ENCODE results near the gene ZNF428.
A peak's percentile ranks its signal among the peaks of the same experiment; 100 is the strongest.
"Not testable (repeated sequence)": the region's sequence is repeated elsewhere in the genome, so short reads cannot be mapped to it uniquely, and the experiment has no call there.

Gene ZNF428

DNA sequence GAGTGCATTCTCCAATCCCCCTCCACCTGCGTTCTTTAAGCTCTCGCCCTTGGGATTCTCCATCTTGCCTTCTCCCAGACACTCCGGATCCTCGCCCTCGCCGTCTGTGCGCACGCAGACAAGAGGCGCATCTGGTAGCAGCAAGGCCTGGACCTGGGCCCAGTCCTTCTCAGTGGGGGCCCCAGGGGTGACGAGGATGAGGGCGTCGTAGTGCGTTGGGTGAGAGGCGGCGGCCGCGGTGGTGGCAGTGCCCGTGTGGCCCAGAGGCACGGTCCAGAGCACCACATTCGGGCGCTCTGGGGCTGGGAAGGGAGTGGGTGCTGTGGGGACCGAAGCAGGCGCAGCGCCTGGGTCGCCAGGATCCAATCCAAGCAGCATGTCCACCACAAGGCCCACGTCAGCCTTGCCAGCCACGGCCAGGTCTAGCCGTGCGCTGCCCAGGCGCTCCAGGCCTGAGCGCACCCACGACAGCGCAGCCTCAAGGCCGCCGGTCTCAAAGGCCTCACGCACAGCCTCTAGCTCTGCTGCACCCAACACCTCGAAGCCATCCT lies 26.6 kb downstream of the ZNF428 start:
- DNase-seq (ENCODE audit: low spot score) = no peak

DNA sequence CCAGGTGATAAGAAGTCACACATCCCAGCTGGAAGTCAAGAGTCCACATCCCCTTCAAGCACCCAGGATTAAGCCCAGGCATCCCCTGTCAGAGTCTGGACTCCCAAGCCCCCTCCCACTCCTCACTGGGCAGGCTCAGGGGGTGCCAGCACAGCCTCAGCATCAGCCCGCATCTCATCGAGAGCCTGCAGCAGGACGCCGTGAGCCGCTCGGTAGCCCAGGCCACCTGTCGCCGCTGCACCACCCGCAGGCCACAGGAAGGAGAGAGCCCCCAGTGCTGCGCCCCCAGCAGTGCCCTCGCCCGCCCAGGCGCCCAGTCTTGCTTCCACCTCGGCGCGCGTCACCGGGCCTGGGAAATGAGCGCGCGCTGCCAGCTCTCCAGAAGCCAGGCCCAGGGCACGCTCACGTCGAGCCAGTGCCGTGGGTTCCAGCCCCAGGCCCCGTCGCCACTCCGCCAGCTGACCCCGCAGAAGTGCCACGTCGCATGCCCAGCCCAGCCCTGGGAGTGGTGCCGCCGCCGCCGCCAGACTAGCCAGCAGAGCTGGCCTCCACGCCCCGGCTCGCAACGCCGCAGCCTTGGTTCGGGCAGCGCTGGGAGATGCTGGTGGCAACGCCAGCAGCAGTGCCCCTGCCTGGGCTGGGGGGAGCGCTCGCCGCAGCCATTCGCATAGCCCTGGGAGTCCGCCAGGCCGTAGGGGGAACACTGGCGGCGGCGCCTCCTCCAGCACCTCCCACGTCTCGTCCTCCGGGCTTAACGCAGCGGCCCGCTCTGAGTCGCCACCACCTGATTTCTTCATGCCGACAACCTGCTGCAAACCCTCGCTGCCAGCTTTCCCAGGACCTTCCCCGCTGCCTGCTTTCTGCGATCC lies 27.3 kb downstream of the ZNF428 start:
- no peak for DNase-seq (ENCODE audit: low spot score)

DNA sequence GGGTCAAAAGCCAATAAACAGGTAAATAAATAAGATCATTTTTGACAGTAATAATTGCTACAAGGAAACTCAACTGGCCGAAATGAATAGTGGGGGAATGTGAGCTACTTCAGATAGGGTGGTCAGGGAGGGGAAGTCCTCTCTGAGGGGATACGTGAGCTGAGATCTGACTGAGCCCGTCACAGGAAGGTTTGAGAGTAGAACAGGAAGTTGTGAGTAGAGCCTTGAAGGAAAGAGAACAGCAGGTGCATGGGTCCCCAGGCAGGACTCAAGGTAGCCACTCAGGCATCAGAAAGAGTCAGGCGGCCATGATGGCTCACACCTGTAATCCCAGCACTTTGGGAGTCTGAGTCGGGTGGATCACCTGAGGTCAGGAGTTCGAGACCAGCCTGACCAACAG lies 29.8 kb downstream of the ZNF428 start:
- no peak for DNase-seq (ENCODE audit: low spot score)

DNA sequence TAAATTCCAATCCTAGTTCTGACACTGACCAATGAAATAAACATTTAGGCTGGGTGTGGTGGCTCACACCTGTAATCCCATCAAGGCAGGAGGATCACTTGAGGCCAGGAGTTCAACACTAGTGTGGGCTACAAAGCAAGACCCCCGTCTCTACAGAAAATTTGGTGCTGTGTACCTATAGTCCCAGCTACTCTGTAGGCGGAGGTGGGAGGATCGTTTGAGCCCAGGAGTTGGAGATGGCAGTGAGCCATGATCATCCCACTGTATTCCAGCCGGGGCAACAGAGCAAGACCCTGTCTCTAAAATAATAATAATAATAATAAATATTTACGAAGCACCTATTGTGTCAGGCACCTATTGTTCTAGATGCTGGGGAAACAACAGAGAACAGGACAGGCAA lies 30.2 kb downstream of the ZNF428 start:
- DNase-seq (ENCODE audit: low spot score) = no peak

DNA sequence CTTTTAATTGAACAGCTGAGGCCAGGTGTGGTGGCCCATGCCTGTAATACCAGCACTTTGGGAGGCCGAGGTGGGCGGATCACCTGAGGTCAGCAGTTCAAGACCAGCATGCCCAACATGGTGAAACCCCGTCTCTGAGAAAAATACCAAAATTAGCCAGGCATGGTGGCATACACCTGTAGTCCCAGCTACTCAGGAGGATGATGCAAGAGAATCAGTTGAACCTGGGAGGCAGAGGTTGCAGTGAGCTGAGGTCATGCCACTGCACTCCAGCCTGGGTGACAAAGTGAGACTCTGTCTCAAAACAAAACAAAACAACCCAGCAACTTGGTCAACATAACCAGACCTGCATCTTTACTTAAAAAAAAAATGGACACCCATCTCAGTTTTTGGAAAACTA lies 32.4 kb downstream of the ZNF428 start:
- DNase-seq (ENCODE audit: low spot score) = not testable (repeated sequence)

DNA sequence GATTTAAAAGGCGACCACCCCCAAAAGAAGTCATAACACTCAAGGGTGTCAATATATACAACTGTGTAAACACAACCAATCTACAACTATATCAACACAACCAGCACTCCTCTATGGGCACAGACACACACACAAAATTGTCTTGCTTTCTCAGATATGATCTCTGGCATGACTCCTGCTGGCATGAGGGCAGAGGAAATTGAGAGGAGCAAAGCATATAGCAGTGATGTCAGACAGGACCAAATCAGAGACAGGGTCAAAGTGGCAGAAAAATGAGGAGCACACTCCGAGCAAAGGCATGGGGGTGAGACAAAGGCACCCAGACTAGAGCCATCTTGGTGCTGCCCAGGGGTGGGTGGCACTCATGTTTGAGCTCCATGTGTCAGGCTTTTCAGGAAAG lies 33.1 kb downstream of the ZNF428 start:
- DNase-seq (ENCODE audit: low spot score) = no peak

DNA sequence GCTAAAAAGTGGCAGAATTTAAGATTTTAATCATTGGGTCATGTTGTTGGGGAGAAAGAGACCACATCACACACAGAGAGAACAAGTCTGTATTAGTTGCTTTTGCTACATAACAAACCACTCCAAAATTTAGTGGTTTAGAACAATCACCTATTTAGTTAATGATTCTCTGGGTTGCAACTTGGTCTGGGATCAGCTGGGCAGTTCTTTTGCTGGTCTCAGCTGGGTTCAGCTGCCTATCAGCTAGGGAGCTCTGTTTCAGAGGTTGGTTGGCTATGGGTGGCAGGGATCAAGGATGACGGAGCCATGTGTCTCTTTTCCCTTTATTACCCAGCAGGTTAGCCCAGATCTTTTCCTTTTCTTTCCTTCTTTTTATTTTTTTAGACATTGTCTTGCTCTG lies 34.9 kb downstream of the ZNF428 start:
- DNase-seq (ENCODE audit: low spot score) = no peak

DNA sequence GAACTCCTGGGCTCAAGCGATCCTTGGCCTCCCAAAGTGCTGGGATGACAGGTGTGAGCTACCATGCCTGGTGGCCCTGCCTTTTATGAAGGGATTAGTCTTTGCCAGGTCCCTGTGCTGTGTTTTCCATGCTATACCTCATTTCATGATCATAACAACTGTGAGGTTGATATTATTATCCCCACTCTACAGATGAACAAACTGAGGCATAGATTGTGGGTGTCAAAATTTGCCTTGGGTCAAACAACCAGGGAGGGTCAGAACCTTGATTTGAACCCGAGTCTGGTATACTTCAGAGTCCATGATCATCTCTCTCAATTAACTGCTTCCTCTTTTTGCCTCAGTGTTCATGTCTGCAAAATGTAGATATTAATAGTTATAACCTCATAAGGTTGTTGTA lies 36.9 kb downstream of the ZNF428 start:
- DNase-seq (ENCODE audit: low spot score) = no peak

DNA sequence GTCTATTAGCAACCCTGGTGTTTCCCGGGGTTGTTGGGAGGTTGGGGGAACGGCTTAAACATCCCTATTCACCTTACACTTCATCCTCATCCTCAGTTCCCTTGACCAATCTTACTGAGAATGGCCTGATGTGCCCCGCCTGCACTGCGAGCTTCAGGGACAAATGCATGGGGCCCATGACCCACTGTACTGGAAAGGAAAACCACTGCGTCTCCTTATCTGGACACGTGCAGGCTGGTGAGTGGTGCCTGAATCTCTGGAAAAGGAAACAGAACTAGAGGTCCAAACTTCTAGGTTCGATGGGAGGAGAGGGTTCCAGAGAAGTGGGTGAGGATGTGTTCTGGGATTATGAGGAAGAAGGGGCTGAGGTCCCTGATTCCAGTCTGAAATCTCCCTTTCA lies 38.0 kb downstream of the ZNF428 start:
- no peak for DNase-seq (ENCODE audit: low spot score)

DNA sequence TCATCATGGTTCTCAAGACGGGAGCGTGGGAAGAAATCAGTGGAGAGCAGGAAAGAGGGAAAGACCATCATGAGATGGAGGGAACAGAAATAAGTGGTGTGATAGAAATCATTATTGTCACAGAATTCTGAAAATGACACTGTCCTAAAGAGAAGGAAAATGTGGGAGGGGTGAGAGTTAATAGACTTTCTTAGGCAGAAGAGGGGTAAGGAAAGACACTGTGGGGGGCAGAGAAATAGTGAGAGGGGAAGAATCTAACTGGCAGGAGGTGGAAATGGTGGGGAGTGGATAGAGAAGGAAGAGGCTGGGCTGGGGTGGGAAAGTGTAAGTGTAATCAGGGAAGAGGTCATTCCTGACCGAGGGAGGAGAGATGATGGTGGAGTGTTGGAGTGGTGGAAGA lies 40.6 kb downstream of the ZNF428 start:
- no peak for DNase-seq (ENCODE audit: low spot score)

DNA sequence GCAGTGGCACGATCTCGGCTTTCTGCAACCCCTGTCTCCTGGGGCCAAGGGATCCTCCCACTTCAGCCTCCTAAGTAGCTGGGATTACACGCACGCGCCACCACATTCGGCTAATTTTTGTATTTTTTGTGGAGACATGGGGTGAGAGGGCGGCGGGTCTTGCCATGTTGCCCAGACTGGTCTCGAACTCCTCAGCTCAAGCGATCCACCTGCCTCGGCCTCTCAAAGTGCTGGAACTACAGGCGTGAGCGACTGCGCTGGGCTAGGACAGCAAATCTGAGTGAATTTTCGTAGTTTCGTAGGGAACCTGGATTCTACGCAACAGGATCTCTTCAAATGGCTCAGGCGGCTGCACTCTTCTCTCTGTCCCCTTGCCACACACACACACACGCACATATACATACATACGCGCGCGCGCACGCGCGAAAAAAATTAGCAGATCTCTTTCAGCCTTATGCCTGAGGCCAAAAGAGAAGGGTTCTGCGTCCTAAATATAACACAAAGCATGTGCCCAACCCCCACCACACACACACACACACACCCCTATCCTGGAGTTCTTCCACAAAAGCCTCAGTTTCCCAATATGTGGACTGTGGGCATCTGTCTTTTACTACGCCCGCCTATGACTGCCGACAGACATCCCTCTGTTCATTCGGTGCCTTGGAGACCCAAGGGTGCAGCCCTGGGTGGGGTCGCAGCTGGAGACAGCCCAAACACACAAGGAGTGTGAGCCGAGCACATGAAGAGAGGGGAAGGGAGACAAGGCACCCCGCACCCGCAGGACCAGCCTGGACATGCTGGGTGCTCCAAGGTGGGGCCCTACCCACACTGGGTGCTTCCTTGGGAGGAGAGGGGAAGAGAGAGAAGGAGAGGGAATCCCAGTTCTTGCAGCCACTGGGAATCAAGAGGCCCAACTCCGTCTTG lies 43.2 kb downstream of the ZNF428 start:
- DNase-seq (ENCODE audit: low spot score) = peak; percentile 36

DNA sequence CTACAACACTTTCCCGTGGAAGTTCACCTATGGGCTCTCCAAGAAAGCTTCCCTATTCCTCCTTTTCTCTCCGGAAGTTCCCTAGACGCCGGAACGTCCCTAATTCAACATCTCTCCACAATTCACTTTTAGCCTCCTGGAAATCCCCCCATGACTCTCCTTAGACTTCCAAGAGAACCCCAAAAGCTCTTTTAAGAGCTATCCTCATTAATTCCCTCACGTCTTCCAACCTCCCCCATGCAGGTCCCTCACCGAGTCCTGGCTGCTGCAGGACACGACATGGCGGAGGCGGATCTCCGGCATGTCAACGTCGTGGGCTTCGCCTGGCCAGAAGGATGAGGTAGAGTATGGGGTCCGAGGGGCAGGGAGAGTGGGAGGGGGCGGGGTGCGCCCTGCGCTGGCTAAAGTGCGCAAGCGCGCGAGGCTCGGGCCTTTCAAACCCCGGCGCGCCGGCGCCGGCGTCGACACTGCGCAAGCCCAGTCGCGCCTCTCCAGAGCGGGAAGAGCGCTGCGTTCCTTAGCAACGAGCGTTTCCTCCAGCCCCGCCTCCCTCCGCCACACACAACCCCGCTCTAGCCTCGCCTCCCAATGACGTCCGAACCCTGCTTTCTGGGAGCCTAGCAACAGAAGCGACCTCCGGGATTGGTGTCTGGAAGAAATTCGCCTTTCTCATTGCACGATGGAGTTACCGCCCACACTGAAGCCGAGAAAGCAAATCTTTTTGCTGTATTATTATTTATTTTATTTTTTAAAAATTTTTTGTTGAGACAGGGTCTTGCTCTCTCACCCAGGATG lies 44.1 kb downstream of the ZNF428 start, which contains the start of the genes PINLYP and XRCC1:
PINLYP (plus strand) TSS at position 646 of the 795 bp plus-strand sequence. CDS start 1,391 bp downstream, outside the sequence.
XRCC1 (minus strand) TSS at position 372 of the 795 bp plus-strand sequence; CDS start at position 303, 69 bp downstream.
- DNase-seq (ENCODE audit: low spot score) = peak; percentile 99

DNA sequence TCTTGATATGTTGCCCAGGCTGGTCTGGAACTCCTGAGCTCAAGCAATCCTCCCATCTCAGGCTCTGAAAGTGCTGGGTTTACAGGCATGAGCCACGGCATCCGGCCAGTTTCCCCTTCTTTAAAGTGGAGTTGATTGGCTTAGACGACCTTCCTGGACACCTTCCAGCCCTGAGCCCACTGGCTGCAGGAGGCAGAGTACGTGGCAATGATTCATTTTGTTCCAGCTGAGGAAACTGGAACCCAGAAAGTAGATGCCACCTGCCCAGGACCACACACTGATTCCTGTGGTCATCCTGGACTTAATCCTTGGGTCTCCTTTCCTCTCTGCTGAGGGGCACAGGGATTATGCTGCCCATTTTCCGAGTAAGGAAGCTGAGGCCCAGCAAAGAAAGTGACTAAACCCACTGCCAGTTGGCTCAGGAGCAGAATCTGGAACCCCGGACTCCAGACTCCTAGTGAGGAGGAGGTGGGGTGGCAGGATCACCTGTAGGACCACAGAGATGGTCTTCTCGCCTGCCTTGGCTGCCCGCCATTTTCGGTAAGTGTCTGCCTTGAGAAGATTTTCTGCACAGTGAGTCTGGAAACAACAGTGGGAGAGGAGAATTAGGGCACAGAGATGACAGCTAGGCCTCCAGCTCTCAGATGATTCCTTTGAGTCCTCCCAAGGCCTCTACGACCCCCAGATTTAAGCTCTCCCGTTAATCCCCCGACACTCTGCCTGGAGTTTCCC lies 44.8 kb downstream of the ZNF428 start:
- no peak for DNase-seq (ENCODE audit: low spot score)

DNA sequence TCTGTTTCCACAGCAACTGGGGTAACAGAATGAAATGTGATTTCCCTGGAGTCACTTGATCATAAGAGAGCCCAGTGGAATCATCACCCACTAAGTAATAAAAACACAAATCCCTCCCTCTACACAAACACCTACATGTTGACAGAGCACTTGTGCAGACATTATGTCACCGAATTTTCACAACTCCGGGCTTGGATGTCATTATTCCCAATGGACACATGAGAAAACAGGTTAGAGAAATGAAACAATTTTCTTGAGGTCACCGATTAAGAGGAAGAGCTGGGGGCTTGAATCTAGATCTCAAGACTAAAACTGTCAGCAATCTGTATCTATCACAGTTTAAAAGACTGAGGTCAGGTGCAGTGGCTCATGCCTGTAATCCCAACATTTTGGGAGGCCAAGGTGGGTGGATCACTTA lies 47.2 kb downstream of the ZNF428 start:
- DNase-seq (ENCODE audit: low spot score) = no peak

DNA sequence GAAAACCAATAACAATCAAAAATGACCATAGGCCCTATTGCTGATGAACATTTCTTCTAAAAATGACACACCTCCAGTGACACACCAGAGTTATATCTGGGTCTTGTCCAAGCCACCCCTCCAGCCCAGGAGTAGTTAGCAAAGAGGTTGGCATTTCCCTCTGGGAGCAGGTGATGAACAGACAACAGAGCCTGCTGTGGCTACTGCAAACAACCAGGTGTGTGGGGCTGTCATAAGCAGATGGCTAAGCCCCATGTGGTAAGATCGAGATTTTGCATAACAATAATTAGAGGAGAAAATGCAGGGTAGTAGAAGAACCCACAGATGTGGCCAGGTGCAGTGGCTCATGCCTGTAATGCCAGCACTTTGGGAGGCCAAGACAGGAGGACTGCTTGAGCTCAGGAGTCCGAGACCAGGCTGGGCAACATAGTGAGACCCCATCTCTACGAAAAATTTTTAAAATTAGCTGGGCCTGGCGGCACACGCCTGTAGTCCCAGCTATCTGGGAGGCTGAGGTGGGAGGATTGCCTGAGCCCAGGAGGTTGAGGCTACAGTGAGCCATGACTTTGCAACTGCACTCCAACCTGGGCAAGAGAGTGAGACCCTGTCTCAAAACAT lies 49.1 kb downstream of the ZNF428 start:
- no peak for DNase-seq (ENCODE audit: low spot score)

DNA sequence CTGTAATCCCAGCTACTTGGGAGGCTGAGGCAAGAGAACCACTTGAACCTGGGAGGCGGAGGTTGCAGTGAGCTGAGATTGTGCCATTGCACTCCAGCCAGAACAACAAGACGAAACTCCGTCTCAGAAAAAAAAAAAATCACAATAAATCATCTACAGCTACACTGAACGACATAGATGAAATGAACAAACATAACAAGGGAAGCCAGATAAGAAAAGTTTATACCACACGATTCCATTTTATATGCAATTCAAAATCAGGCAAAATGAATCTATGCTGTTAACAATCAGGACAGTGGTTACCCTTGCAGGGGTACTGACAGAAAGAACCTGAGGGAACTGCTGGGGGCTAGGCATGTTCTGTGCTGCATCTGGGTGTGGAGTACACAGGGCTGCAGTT lies 49.8 kb downstream of the ZNF428 start:
- no peak for DNase-seq (ENCODE audit: low spot score)

DNA sequence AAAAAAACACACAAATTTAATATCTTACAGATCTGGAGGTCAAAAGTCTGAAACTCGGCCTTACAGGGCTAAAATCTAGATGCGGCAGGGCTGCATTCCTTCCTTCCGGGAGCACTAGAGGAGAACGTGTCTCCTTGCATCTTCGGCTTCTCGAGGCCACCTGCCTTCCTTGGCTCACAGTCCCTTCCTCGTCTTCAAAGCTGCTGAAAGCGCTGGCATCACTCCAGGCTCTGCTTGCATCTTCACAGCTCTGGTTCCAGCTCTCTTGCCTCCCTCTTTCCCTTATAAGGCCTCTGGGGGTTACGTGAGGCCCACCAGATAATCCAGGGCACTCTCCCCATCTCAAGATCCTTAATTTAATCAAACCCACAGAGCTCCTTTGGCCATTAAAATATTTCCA lies 54.6 kb downstream of the ZNF428 start:
- DNase-seq (ENCODE audit: low spot score) = no peak

DNA sequence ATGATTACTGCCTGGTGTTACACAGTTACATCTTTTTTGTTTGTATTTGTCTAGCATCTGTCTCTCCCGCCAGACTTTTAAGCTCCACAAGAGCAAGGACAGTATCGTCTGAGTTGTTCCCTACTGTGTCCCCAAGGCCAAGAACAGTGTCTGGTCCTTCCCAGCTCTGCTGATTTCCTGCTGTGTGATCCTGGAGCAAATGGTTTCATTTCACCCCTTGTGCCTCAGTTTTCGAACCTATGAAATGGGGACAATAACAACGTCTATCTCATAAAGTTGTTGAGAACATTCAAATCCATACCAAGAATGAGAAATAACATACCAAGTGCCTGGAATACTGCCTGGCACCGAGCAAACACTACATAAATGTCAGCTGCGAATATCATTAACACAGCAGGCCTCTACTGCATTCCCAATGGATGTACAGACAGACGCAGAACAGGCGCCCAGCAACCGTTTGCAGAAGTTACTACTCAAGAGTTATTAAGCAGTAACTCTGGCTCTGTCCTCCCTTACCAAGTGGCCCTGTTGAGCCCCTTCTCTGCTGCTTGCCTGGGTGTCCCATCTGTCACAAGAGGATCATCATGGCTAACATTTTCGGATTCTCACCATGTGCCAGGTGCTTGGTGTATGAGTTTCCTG lies 55.5 kb downstream of the ZNF428 start:
- DNase-seq (ENCODE audit: low spot score) = no peak

DNA sequence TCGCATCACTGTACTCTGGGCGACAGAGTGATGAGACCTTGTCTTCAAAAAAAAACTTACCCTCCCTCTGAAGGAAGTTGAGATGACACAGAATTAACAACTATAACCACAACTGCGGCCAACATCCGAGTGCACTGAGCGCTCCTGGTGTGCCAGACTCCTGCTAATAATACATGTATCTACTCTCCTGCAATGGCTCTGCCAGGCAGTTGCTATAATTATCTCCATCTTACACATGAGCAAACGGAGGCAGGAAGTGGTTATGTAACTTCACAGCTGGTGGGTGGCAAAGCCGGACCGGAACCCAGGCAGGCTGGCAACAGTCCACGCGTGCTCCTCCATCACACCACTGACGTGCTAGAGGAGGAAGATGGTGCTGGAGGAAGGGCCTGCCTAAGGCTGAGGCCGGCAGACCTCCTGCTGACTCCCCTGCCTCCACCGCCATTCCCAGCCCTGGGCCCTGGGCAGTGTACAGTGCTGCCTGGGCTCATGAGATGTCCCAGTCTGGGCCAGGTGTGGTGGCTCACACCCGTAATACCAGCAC lies 56.7 kb downstream of the ZNF428 start:
- DNase-seq (ENCODE audit: low spot score) = no peak

DNA sequence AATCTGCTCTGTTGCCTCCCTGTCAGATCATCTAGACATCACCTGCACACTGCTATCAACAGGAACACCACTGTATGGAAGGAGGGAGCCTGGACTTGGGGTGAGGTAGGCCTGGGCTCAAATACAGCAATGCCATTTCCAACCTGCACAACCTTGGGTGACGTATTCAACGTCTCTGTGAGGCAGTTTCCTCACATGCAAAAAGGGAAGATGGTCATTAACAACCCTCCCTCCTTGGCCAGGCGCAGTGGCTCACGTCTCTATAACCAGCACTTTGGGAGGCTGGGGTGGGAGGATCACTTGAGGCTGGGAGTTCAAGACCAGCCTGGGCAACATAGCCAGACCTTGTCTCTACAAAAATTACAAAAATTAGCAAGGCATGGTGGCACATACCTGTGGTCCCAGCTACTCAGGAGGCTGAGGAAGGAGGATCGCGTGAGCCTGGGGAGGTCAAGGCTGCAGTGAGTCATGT lies 57.2 kb downstream of the ZNF428 start:
- no peak for DNase-seq (ENCODE audit: low spot score)

Measured in SW480 (cell line).